GM20000 (cell line): ENCODE data around the gene FOXF2.

ENCODE experiments used
- DNase-seq: peaks from one replicate; pipeline ENCODE4 v3.0.0; 2012; ENCODE audit warnings: low spot score
- TF ChIP-seq, protein P1 (sequence below): IDR thresholded peaks from 2 replicates; pipeline ENCODE4 v1.5.1; 2012; ENCODE audit warnings: mild to moderate bottlenecking, control low read depth; ENCODE audit errors: extremely low read depth, missing control alignments

Gene FOXF2

DNA sequence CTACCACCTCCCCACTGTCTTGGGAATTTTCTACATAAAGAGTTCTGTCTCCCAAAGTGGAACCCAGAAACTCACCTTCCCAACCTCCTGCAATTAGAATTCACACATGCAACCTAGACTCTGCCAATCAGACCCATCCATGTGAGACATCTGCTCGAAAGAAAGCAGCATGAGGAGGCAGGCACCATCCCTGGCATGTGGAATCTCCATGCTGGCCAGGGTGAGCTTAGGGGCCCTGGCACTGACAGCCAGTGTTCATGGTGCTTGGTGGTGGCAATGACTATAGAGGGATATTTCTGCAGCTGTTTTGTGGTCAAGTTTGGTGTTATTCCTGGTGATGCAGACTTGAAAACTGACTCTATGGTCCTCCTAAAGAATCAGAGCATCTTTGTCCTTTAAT, 17.4 kb upstream of the FOXF2 start:
- no peak for DNase-seq
- TF ChIP-seq, protein P1, sequence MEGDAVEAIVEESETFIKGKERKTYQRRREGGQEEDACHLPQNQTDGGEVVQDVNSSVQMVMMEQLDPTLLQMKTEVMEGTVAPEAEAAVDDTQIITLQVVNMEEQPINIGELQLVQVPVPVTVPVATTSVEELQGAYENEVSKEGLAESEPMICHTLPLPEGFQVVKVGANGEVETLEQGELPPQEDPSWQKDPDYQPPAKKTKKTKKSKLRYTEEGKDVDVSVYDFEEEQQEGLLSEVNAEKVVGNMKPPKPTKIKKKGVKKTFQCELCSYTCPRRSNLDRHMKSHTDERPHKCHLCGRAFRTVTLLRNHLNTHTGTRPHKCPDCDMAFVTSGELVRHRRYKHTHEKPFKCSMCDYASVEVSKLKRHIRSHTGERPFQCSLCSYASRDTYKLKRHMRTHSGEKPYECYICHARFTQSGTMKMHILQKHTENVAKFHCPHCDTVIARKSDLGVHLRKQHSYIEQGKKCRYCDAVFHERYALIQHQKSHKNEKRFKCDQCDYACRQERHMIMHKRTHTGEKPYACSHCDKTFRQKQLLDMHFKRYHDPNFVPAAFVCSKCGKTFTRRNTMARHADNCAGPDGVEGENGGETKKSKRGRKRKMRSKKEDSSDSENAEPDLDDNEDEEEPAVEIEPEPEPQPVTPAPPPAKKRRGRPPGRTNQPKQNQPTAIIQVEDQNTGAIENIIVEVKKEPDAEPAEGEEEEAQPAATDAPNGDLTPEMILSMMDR: no peak

DNA sequence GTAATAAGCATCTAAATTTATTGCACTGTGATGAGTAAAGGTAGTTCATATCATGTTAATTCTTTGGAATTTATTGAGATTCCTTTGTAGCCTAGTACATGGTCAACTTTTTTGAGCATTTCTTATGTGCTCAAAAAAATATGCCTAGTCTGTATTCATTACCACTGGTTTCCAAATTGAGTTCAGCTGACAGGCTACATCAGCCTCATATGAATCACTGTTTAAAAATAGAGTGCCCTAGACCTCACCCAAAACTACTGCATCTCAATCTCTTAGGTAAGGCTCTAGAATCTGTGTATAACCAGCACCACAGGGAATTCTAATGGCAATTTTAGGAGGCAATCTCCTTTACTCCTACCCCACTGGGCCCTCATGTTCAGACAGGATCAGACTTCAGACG, 16.7 kb upstream of the FOXF2 start:
- TF ChIP-seq, protein P1: no peak
- DNase-seq: no peak

GRCh38 chr6:1376653-1377052, 12.7 kb upstream of the FOXF2 start:
- DNase-seq: no peak
- TF ChIP-seq, protein P1: no peak

GRCh38 chr6:1377526-1377925, 11.8 kb upstream of the FOXF2 start:
- DNase-seq: no peak
- TF ChIP-seq, protein P1: no peak

DNA sequence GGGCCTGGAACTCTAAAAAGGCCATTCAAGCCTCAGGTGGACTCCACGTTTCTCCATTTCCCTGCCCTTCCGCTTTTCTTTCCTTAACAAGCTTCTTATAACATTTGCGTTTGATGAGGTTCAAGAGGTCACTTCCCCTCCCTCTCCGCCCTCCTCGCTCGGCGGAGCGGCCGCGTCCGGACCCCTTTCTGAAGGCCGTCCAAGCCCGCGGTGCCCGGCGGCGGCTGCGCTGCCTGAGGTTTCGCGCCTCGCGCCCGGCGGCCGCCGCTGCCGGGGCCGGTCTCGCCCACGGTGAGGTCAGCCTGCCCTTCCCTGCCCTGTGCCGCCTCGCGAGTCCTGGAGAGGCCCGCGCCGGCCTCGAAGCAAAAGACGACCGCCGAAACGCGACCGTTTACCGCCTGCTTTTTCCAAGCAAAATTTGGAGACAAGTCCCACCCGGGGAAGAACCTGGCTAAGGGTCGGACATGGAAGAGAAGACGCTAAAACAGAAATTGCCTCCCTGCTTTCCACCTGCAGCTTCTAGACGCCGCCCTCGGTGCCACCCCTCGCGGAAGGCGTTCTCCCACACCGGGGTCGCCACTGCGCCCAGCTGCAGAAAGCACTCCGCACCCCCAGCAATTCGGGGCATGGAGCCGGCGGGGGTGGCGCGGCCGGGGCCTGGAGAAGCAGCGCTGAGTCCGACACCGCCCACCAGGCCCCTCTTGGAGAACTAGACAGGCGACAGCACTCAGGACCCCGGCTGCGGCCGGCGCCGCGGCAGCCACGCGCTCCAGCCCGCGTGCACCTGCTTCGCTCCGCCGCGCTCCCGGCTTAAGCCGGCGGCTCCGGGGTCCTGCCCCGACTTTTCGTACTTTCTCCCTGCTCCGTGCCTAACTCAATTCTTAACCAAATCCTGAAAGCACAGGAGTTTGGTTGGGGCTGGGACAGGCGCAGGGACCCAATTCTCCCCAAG, 11.0 kb upstream of the FOXF2 start:
- DNase-seq: peak; percentile 38
- TF ChIP-seq, protein P1: no peak

- DNase-seq: peak; percentile 58
- TF ChIP-seq, protein P1: no peak
Observed at GRCh38 chr6:1379017-1379787, 10.2 kb upstream of the FOXF2 start.

DNA sequence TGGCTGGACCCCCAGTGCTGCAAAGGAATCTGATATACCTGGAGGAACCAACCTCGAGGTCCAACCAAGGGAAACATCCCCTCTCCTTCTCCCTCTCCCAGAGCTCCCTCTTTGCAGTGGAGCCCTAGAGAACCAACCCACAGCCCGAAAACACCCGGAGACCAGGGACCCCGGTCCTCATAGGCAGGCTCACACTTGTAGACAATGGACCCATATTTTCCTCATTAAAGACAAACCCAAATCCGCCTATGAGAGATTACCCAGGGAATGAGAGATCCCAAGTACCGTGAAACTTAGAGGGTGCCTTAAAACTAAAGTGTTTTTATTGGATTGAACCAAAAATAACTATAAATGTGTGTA, 9.6 kb upstream of the FOXF2 start:
- TF ChIP-seq, protein P1: no peak
- no peak for DNase-seq
